Liver (tissue), 9 donors: ENCODE results near the gene MEIS1. TPM values are rescaled to one million over a fixed set of nuclear protein-coding genes. Genes with fewer than 3 reads are reported as not detected.

ENCODE experiments used
- DNase-seq: peaks from one replicate; pipeline ENCODE4 v3.0.0-alpha.2; 2017; ENCODE audit warnings: low spot score
- H3K27ac ChIP-seq, 2 donors: one replicate each; pipeline ENCODE4 v1.7.0; 2013; ENCODE audit warnings: inconsistent platforms in 2 of 2, low read length in 2 of 2, control low read depth in 1 of 2, low read depth in 1 of 2, mild to moderate bottlenecking in 1 of 2
- H3K27me3 ChIP-seq, 4 donors: one replicate each; pipeline versions ENCODE4 v1.6.1 to v1.7.0; 2013; ENCODE audit warnings: low read length in 3 of 4, inconsistent platforms in 1 of 4, mild to moderate bottlenecking in 1 of 4, moderate library complexity in 1 of 4; ENCODE audit not compliant: control insufficient read depth in 4 of 4, insufficient read depth in 4 of 4
- H3K36me3 ChIP-seq, 4 donors: one replicate each; pipeline versions ENCODE4 v1.6.1 to v1.7.0; 2013; ENCODE audit warnings: low read length in 3 of 4, mild to moderate bottlenecking in 3 of 4, low read depth in 1 of 4, moderate library complexity in 1 of 4; ENCODE audit not compliant: control insufficient read depth in 4 of 4, insufficient read depth in 3 of 4
- H3K4me1 ChIP-seq, 4 donors: one replicate each; pipeline versions ENCODE4 v1.6.1 to v1.7.0; 2013; ENCODE audit warnings: low read length in 3 of 4, mild to moderate bottlenecking in 3 of 4, moderate library complexity in 1 of 4; ENCODE audit not compliant: control insufficient read depth in 4 of 4, insufficient read depth in 4 of 4
- H3K4me3 ChIP-seq, 3 donors: one replicate each; pipeline versions ENCODE4 v1.6.1 to v1.7.0; 2013; ENCODE audit warnings: low read length in 3 of 3, control low read depth in 1 of 3, low read depth in 1 of 3, mild to moderate bottlenecking in 1 of 3
- H3K9ac ChIP-seq, 2 donors: one replicate each; pipeline ENCODE4 v1.7.0; 2013; ENCODE audit warnings: low read length in 2 of 2, mild to moderate bottlenecking in 2 of 2, moderate library complexity in 2 of 2, control low read depth in 1 of 2, low read depth in 1 of 2
- H3K9me3 ChIP-seq, 4 donors: one replicate each; pipeline versions ENCODE4 v1.6.1 to v1.7.0; 2013; ENCODE audit warnings: low read length in 3 of 4; ENCODE audit not compliant: control insufficient read depth in 4 of 4
- EGR1 ChIP-seq, 2 donors: IDR thresholded peaks; 2 replicates each; pipeline ENCODE4 v1.6.1; 2016 to 2018; ENCODE audit warnings: antibody characterized with exemption in 2 of 2, low read depth in 2 of 2
- GABPA ChIP-seq, 2 donors: IDR thresholded peaks in 1 of 2; conservative IDR thresholded peaks in 1 of 2; 2 replicates each; pipeline ENCODE4 v1.6.1; 2016; ENCODE audit warnings: antibody characterized with exemption in 2 of 2, mild to moderate bottlenecking in 1 of 2, moderate library complexity in 1 of 2
- JUND ChIP-seq, 2 donors: IDR thresholded peaks; 2 replicates each; pipeline ENCODE4 v1.6.1; 2016; ENCODE audit warnings: antibody characterized with exemption in 2 of 2
- RAD21 ChIP-seq, 2 donors: IDR thresholded peaks; 2 replicates each; pipeline ENCODE4 v1.6.1; 2016; ENCODE audit warnings: antibody characterized with exemption in 2 of 2, mild to moderate bottlenecking in 2 of 2
- RXRA ChIP-seq, 2 donors: IDR thresholded peaks; 2 replicates each; pipeline ENCODE4 v1.6.1; 2017 to 2018; ENCODE audit warnings: antibody characterized with exemption in 2 of 2, mild to moderate bottlenecking in 1 of 2
- SP1 ChIP-seq: IDR thresholded peaks from 2 replicates; pipeline ENCODE4 v1.6.1; 2018; ENCODE audit warnings: antibody characterized with exemption, mild to moderate bottlenecking
- YY1 ChIP-seq: IDR thresholded peaks from 2 replicates; pipeline ENCODE4 v1.6.1; 2016; ENCODE audit warnings: antibody characterized with exemption, mild to moderate bottlenecking
- WGBS: extraction: QIAGEN DNeasy Blood & Tissue Kit; methylation state at CpG from one replicate; pipeline ENCODE4 v1.1.7; 2013; 5-methylcytosine and 5-hydroxymethylcytosine counted together
- polyA plus RNA-seq, 2 donors: library from polyadenylated mRNA; stranded (reverse) in 1 of 2; unstranded in 1 of 2; fragments of 200-250 nt in 1 of 2; fragments of >200 nt in 1 of 2; fragmentation: Nextera tagmentation in 1 of 2; extraction: Ambion mirVana in 1 of 2; gene quantifications; one replicate each; pipeline versions ENCODE4 v1.2.1 to v1.2.3, GENCODE V29; 2013 to 2015
- total RNA-seq, 2 donors: library from RNA; depleted of rRNA; stranded (reverse); fragments of >200 nt; gene quantifications; one replicate each; pipeline ENCODE4 v1.2.3, GENCODE V29; 2014
- donor health status: healthy.
- donor health status: healthy.
- donor health status: healthy.
- donor health status: healthy.
- donor health status: healthy.

MEIS1 gene
- total and polyA plus RNA-seq, 4 donors = 1.6 to 8.6 (median 5.5) TPM

DNA sequence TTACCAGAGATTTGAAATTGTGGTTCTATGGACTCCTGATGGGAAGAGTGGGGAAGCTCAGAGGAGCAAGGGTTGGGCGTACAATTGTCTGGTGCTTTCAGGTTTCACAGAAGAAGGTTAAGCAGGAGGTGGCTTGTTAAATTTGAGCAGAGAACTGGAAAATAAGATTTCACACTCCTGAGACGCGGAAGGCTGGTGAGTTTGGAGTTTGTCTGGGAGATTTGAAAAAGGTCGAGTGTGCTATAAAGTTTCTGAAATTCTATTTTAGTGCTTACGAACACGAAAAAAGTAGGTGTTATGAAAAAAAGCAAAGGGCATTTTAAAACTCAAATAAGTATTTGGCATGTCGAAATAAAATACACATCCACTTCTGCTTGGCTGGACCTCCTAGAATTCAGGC lies 170.1 kb downstream of the MEIS1 start:
- H3K27ac ChIP-seq = no peak overlapping the region
- TF ChIP-seq GABPA (IDR thresholded peaks at IDR 0.05 in 1 of 2, conservative IDR thresholded peaks at IDR 0.05 in 1 of 2) (no peak), RAD21 (IDR thresholded peaks at IDR 0.05) (no peak), RXRA (IDR thresholded peaks at IDR 0.05) (no peak), EGR1 (IDR thresholded peaks at IDR 0.05; ENCODE audit: low read depth in 2 of 2) (no peak), YY1 (no peak), SP1 (no peak)
- DNase-seq = no peak
- H3K4me3 ChIP-seq = no peak overlapping the region
- H3K9me3 ChIP-seq = no peaks in the 10 kb centered on the region
- no peak overlapping the region for H3K9ac ChIP-seq
- peaks cover 0 to 4% (median 0%) of the 10 kb centered on the region in 4 donors for H3K27me3 ChIP-seq
- H3K4me1 ChIP-seq = no peaks in the 10 kb centered on the region
- 93% methylated on average over 7 of the region's 7 CpGs for WGBS
- H3K36me3 ChIP-seq = no peaks in the 10 kb centered on the region

DNA sequence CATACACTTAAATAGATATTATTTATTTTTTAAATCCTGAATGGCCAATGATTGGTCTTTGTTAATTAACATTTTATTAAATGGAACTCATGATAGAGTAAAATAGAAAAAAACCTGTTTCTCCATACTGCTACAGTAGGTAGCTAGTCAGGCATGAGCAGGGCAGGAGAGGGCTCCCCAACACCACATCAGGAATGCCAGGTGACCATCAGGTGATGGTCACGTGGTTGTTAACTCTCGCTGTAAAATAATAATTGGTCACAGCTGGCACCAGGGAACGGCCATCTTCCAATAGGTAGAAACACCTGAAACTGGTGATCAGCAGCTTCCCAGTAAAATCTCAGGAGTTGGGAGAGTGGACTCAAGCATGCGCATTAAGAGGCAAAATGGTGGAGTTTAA lies 172.2 kb downstream of the MEIS1 start:
- Histone ChIP-seq H3K4me1 (no peaks in the 10 kb centered on the region), H3K9me3 (no peaks in the 10 kb centered on the region), H3K36me3 (no peaks in the 10 kb centered on the region), H3K9ac (no peak overlapping the region), H3K4me3 (no peak overlapping the region), H3K27me3 (peaks cover 0 to 4% (median 0%) of the 10 kb centered on the region in 4 donors), H3K27ac (no peak overlapping the region)
- no peak for DNase-seq
- no peak for TF ChIP-seq JUND (IDR thresholded peaks at IDR 0.05)
- 91% methylated on average over 4 of the region's 4 CpGs for WGBS
